GM19467 (cell line): ENCODE measurements around the gene ADCY3.
A peak's percentile ranks its signal among the peaks of the same experiment; 100 is the strongest.

ENCODE experiments used
- ATAC-seq: cut with Tn5 transposase; IDR thresholded peaks from one replicate; pipeline ENCODE4 v1.9.1; 2021; ENCODE audit warnings: mild to moderate bottlenecking, moderate library complexity; ENCODE audit not compliant: unreplicated experiment

The ADCY3 gene

GRCh38 chr2:24785671-24786321 lies 134.2 kb downstream of the ADCY3 start:
- ATAC-seq = peak; percentile 89

GRCh38 chr2:24783641-24784040 lies 136.4 kb downstream of the ADCY3 start:
- no peak for ATAC-seq

DNA sequence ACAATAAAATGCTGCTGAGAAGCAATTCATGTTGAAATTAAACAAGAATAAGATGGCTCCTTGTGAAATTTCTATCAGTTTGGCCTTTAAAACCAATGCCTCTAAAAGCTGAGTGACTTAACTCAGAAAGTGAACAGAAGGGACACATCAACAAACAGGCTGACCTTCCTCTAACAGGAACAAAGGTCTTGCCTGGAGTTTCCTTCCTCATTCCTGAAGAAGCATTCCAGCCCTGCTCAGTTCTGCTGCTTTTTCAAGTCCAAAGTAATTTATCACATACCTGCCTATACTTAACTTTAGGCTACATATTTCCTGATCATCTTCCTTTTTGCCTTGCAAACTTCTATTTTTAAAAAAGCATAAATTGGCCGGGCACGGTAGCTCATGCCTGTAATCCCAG lies 140.9 kb downstream of the ADCY3 start:
- no peak for ATAC-seq

DNA sequence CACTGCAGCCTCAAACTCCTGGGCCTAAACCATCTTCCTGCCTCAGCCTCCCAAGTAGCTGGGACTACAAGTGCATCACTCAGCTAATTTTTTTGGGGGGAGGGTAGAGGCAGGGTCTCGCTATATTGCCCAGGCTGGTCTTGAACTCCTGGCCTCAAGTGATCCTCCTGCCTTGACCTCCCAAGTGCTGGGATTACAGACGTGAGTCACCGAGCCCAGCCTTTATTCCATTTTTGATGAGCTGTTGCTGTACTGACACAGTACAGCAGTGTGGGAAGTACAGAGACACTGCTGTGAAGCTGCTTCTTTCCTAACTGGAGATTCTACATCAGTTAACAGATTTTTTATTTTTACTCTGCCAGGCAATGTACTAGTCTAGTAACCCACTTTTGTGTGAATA lies 145.7 kb downstream of the ADCY3 start:
- no peak for ATAC-seq

GRCh38 chr2:24771764-24772586 lies 148.1 kb downstream of the ADCY3 start:
- ATAC-seq = no peak

- ATAC-seq = no peak
These were observed 149.0 kb downstream of the ADCY3 start for GRCh38 chr2:24771061-24771460.
